Measurements from ENCODE around the gene KNCN. TPM values are rescaled to one million over a fixed set of nuclear protein-coding genes. Genes with fewer than 3 reads are reported as not detected.

The KNCN gene
- total and polyA plus RNA-seq, 10 of the 15 experiments (the other 5 are each of a cell fraction or from before 2014, with no cell fraction given) = not detected

GRCh38 chr1:46526013-46526690 is 25.3 kb downstream of the KNCN start:
- intact Hi-C loops (cut with micrococcal nuclease; ENCODE audit: unreplicated experiment) (no loop called here), in situ Hi-C loops (cut with MboI) (loop anchor here (5.0 kb wide), 2 partner anchors 49 to 79 kb away; no protein-coding TSS in a partner anchor)
- POLR2A ChIA-PET = no interaction called here
- no peak overlapping the region for H2AFZ ChIP-seq (ENCODE audit: control insufficient read depth, low read depth, low read length)
- no peak overlapping the region for H3K4me2 ChIP-seq (ENCODE audit: control insufficient read depth, insufficient read depth)
- H3K4me1 ChIP-seq (ENCODE audit: control insufficient read depth, insufficient read depth, low read length) = peaks cover 12% of the 10 kb centered on the region
- no peak for ATAC-seq
- H3K27ac ChIP-seq (ENCODE audit: control insufficient read depth, insufficient read depth) = no peak overlapping the region
- no peaks in the 10 kb centered on the region for H3K36me3 ChIP-seq (ENCODE audit: control insufficient read depth in 2 of 2, insufficient read depth in 2 of 2, low read length in 1 of 2)
- no peak for DNase-seq (ENCODE audit: low read depth, low spot score)
- H3K79me2 ChIP-seq (ENCODE audit: control insufficient read depth, insufficient read depth, low read length) = no peaks in the 10 kb centered on the region
- H4K20me1 ChIP-seq (ENCODE audit: control insufficient read depth, insufficient read depth) = no peaks in the 10 kb centered on the region
- no peak for TF ChIP-seq SREBF2 (IDR thresholded peaks at IDR 0.05; ENCODE audit: low read length)
- WGBS (ENCODE audit: insufficient coverage, insufficient replicate concordance, low lambda C conversion rate, missing lambda C conversion rate) = 27% methylated on average over 14 of the region's 17 CpGs
- CTCF ChIA-PET = interaction anchor here (0.6 to 6.9 kb wide), 17 partner anchors 8 to 180 kb away, joined by 3 to 93 read pairs (median 6); partner anchors contain the start of gene KNCN
- RAD21 ChIA-PET (ENCODE audit: unreplicated experiment) = interaction anchor here (1.4 to 5.3 kb wide), 5 partner anchors 38 to 80 kb away, joined by 7 to 29 read pairs (median 15); no protein-coding TSS in a partner anchor
- H3K4me3 ChIP-seq = no peak overlapping the region
- H3K9me3 ChIP-seq (replicated peaks; ENCODE audit: control insufficient read depth, insufficient read depth, low read length) = no peaks in the 10 kb centered on the region
- BruUV-seq (replicated peaks) = no TSS peak
- SMC1A ChIA-PET (ENCODE audit: uncharacterized antibody, unreplicated experiment) = interaction anchor here (1.1 to 4.2 kb wide), 7 partner anchors 19 to 79 kb away, joined by 3 to 18 read pairs (median 5); no protein-coding TSS in a partner anchor
- H3K27me3 ChIP-seq (replicated peaks in 1 of 2; ENCODE audit: control insufficient read depth in 2 of 2, insufficient read depth in 2 of 2, low read length in 1 of 2) = peaks cover 0 to 3% of the 10 kb centered on the region in 2 experiments; a peak in 1 of 4 replicates
- no peak for FAIRE-seq
- H3K9ac ChIP-seq (ENCODE audit: control insufficient read depth, insufficient read depth, low read length) = no peak overlapping the region

- Histone ChIP-seq H3K4me2 (ENCODE audit: control insufficient read depth, insufficient read depth) (no peak overlapping the region), H3K27me3 (replicated peaks in 1 of 2; ENCODE audit: control insufficient read depth in 2 of 2, insufficient read depth in 2 of 2, low read length in 1 of 2) (peaks cover 0 to 3% of the 10 kb centered on the region in 2 experiments; a peak in 1 of 4 replicates), H2AFZ (ENCODE audit: control insufficient read depth, low read depth, low read length) (no peak overlapping the region), H3K9me3 (replicated peaks; ENCODE audit: control insufficient read depth, insufficient read depth, low read length) (no peaks in the 10 kb centered on the region), H3K79me2 (ENCODE audit: control insufficient read depth, insufficient read depth, low read length) (no peaks in the 10 kb centered on the region), H3K4me1 (ENCODE audit: control insufficient read depth, insufficient read depth, low read length) (peaks cover 12% of the 10 kb centered on the region), H3K9ac (ENCODE audit: control insufficient read depth, insufficient read depth, low read length) (no peak overlapping the region), H3K27ac (ENCODE audit: control insufficient read depth, insufficient read depth) (no peak overlapping the region), H3K36me3 (ENCODE audit: control insufficient read depth in 2 of 2, insufficient read depth in 2 of 2, low read length in 1 of 2) (no peaks in the 10 kb centered on the region), H3K4me3 (no peak overlapping the region), H4K20me1 (ENCODE audit: control insufficient read depth, insufficient read depth) (no peaks in the 10 kb centered on the region)
- DNase-seq (ENCODE audit: low read depth, low spot score) = no peak
- ATAC-seq = no peak
- ChIA-PET RAD21 (ENCODE audit: unreplicated experiment) (interaction anchor here (1.4 to 5.3 kb wide), 5 partner anchors 37 to 80 kb away, joined by 7 to 29 read pairs (median 15); no protein-coding TSS in a partner anchor), CTCF (interaction anchor here (0.8 to 6.9 kb wide), 8 partner anchors 10 to 83 kb away, joined by 3 to 93 read pairs (median 9); a partner anchor contains a TSS), POLR2A (no interaction called here), SMC1A (ENCODE audit: uncharacterized antibody, unreplicated experiment) (interaction anchor here (1.1 to 4.2 kb wide), 5 partner anchors 18 to 74 kb away, joined by 3 to 18 read pairs (median 4); no protein-coding TSS in a partner anchor)
- FAIRE-seq = no peak
- no TSS peak for BruUV-seq (replicated peaks)
- in situ Hi-C loops (cut with MboI) = loop anchor here (5.0 kb wide), 2 partner anchors 48 to 78 kb away; no protein-coding TSS in a partner anchor
- intact Hi-C loops (cut with micrococcal nuclease; ENCODE audit: unreplicated experiment) = no loop called here
- WGBS (ENCODE audit: insufficient coverage, insufficient replicate concordance, low lambda C conversion rate, missing lambda C conversion rate) = 26% methylated on average over 13 of the region's 13 CpGs
- TF ChIP-seq BCL3 (IDR thresholded peaks at IDR 0.05; ENCODE audit: borderline replicate concordance, insufficient read depth, low read depth, low read length, poor library complexity, severe bottlenecking) = no peak
- TF ChIP-seq JUND (IDR thresholded peaks at IDR 0.05; ENCODE audit: low read depth, low read length) = no peak
- no peak for TF ChIP-seq EP300 (IDR thresholded peaks at IDR 0.05; ENCODE audit: borderline replicate concordance in 1 of 2, control insufficient read depth in 1 of 2, low read depth in 2 of 2, low read length in 2 of 2)
- no peak for TF ChIP-seq CHD2 (IDR thresholded peaks at IDR 0.05; ENCODE audit: borderline replicate concordance, low read depth, low read length)
- no peak for TF ChIP-seq PAX8 (IDR thresholded peaks at IDR 0.05)
- TF ChIP-seq NKRF (conservative IDR thresholded peaks at IDR 0.05) = no peak
These were observed 26.0 kb downstream of the KNCN start for GRCh38 chr1:46525253-46525983.
